ENCODE data around the gene PDLIM3.
"Not testable (repeated sequence)": the region's sequence is repeated elsewhere in the genome, so short reads cannot be mapped to it uniquely, and the experiment has no call there.

Gene PDLIM3

GRCh38 chr4:185565696-185566095 is 30.4 kb upstream of the PDLIM3 start:
- Mint-ChIP-seq H3K4me3 (no peak overlapping the region), H3K27ac (no peak overlapping the region), H3K27me3 (peaks cover 5% of the 10 kb centered on the region), H3K4me1 (ENCODE audit: low read depth) (no peaks in the 10 kb centered on the region), H3K36me3 (ENCODE audit: low read depth) (no peaks in the 10 kb centered on the region), H3K9me3 (peaks cover 4% of the 10 kb centered on the region)

DNA sequence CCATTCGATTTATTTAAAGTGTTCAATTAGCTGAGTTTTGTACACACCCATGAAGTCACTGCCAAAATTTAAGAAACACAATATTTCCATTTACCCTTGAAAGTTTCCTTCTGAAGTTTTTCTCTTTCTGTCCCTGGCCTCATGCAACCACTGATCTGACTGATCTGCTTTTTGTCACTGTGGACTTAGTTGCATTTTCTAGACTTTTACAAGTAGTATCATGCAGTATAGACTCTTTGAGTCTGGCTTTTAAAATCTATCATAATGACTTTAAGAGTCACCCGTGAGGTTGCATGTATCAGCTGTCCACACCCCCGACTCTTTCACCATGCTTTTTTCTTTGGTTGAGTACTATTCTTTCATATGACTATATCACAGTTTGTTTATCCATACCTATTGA is 29.0 kb upstream of the PDLIM3 start:
- H3K27ac Mint-ChIP-seq, result no peak overlapping the region
- H3K4me1 Mint-ChIP-seq (ENCODE audit: low read depth), result no peaks in the 10 kb centered on the region
- no peaks in the 10 kb centered on the region for H3K36me3 Mint-ChIP-seq (ENCODE audit: low read depth)
- H3K27me3 Mint-ChIP-seq, result peaks cover 7% of the 10 kb centered on the region
- peaks cover 4% of the 10 kb centered on the region for H3K9me3 Mint-ChIP-seq
- no peak overlapping the region for H3K4me3 Mint-ChIP-seq

- Mint-ChIP-seq H3K4me1 (ENCODE audit: low read depth) (no peaks in the 10 kb centered on the region), H3K27ac (no peak overlapping the region), H3K27me3 (peaks cover 24% of the 10 kb centered on the region), H3K4me3 (no peak overlapping the region), H3K9me3 (peaks cover 4% of the 10 kb centered on the region), H3K36me3 (ENCODE audit: low read depth) (no peaks in the 10 kb centered on the region)
Observed at GRCh38 chr4:185562531-185562930, 27.2 kb upstream of the PDLIM3 start.

GRCh38 chr4:185560316-185560715 is 25.0 kb upstream of the PDLIM3 start:
- H3K9me3 Mint-ChIP-seq, result peaks cover 4% of the 10 kb centered on the region
- no peak overlapping the region for H3K4me3 Mint-ChIP-seq
- peaks cover 43% of the 10 kb centered on the region for H3K27me3 Mint-ChIP-seq
- no peaks in the 10 kb centered on the region for H3K4me1 Mint-ChIP-seq (ENCODE audit: low read depth)
- no peak overlapping the region for H3K27ac Mint-ChIP-seq
- no peaks in the 10 kb centered on the region for H3K36me3 Mint-ChIP-seq (ENCODE audit: low read depth)

GRCh38 chr4:185559915-185560281 is 24.6 kb upstream of the PDLIM3 start:
- H3K4me3 Mint-ChIP-seq, result no peak overlapping the region
- no peak overlapping the region for H3K27ac Mint-ChIP-seq

GRCh38 chr4:185559251-185559914 is 24.1 kb upstream of the PDLIM3 start:
- not testable (repeated sequence) for H3K4me3 Mint-ChIP-seq; H3K27ac Mint-ChIP-seq; H3K9me3 Mint-ChIP-seq; H3K36me3 Mint-ChIP-seq (ENCODE audit: low read depth); H3K4me1 Mint-ChIP-seq (ENCODE audit: low read depth)
- H3K27me3 Mint-ChIP-seq, result peaks cover 44% of the 10 kb centered on the region

More at GRCh38 chr4:185559915-185560281, 24.6 kb upstream of the PDLIM3 start:
- H3K36me3 Mint-ChIP-seq (ENCODE audit: low read depth), result no peaks in the 10 kb centered on the region
- peaks cover 44% of the 10 kb centered on the region for H3K27me3 Mint-ChIP-seq
- peaks cover 4% of the 10 kb centered on the region for H3K9me3 Mint-ChIP-seq
- H3K4me1 Mint-ChIP-seq (ENCODE audit: low read depth), result no peaks in the 10 kb centered on the region

DNA sequence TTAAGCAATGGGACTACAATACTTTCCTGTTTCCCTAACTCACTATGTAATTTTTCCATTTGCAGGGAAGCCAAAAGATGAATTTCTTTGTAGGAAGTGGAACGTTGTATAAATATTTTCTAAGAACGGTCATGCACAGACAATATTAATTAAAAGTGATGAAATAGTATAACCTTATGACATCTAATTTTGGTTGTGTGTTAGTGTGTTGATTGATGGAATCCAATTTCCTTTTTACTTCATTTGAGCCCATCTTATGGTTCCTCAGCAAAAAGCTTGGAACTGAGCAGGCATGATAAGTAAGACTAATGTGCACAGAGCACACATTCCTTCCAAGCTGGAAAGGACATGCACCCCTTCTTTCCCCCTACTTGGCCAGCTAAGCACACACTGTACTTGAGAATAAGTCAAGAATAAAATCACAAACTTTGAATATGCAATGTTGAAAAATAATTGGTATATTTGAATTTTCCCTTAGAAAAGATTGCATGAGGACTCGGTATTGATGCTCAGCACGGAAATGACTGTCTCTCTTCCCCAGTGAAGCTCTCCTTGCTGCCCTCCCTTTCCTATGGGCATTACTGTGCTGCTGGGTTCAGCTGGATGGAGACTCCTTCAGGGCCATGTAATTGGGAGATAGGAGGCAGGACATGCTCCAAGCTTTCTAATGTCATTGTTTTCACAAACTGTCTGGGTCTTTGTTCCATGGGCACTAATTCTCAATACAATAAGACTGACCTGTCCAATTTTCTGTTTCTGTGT is 19.2 kb upstream of the PDLIM3 start:
- Mint-ChIP-seq H3K36me3 (ENCODE audit: low read depth) (no peaks in the 10 kb centered on the region), H3K4me3 (no peak overlapping the region), H3K4me1 (ENCODE audit: low read depth) (no peaks in the 10 kb centered on the region), H3K9me3 (no peaks in the 10 kb centered on the region), H3K27ac (no peak overlapping the region), H3K27me3 (peaks cover 43% of the 10 kb centered on the region)

GRCh38 chr4:185552254-185552653 is 16.9 kb upstream of the PDLIM3 start:
- Mint-ChIP-seq H3K9me3 (no peaks in the 10 kb centered on the region), H3K36me3 (ENCODE audit: low read depth) (no peaks in the 10 kb centered on the region), H3K27me3 (peaks cover 27% of the 10 kb centered on the region), H3K27ac (no peak overlapping the region), H3K4me3 (no peak overlapping the region), H3K4me1 (ENCODE audit: low read depth) (no peaks in the 10 kb centered on the region)

- H3K27ac Mint-ChIP-seq, result no peak overlapping the region
- H3K9me3 Mint-ChIP-seq, result no peaks in the 10 kb centered on the region
- no peaks in the 10 kb centered on the region for H3K36me3 Mint-ChIP-seq (ENCODE audit: low read depth)
- H3K4me3 Mint-ChIP-seq, result no peak overlapping the region
- H3K27me3 Mint-ChIP-seq, result peaks cover 15% of the 10 kb centered on the region
- no peaks in the 10 kb centered on the region for H3K4me1 Mint-ChIP-seq (ENCODE audit: low read depth)
Observed at GRCh38 chr4:185550933-185551332, 15.6 kb upstream of the PDLIM3 start.

- Mint-ChIP-seq H3K36me3 (ENCODE audit: low read depth) (no peaks in the 10 kb centered on the region), H3K27ac (no peak overlapping the region), H3K4me3 (no peak overlapping the region), H3K27me3 (peaks cover 8% of the 10 kb centered on the region), H3K4me1 (ENCODE audit: low read depth) (no peaks in the 10 kb centered on the region), H3K9me3 (no peaks in the 10 kb centered on the region)
Observed at GRCh38 chr4:185549095-185549639, 13.9 kb upstream of the PDLIM3 start.

- H3K36me3 Mint-ChIP-seq (ENCODE audit: low read depth), result no peaks in the 10 kb centered on the region
Observed at GRCh38 chr4:185548587-185548986, 13.3 kb upstream of the PDLIM3 start.

DNA sequence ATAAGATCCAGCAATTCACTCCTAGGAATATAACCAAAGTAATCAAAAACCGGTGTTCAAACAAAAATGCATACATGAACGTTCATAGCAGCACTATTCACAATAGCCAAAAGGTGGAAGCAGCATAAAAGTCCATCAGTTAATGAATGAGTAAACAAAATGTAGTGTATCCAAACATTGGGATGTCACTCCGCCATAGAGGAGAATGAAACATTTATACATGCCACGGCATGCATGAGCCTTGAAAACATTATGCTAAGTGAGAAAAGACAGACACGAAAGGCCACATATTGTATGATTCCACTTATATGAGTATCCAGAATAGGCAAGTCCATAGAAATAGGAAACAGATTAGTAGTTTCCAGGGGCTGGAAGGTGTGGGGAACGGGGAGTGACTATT is 11.0 kb upstream of the PDLIM3 start:
- no peaks in the 10 kb centered on the region for H3K36me3 Mint-ChIP-seq (ENCODE audit: low read depth)
- H3K4me3 Mint-ChIP-seq, result no peak overlapping the region
- H3K4me1 Mint-ChIP-seq (ENCODE audit: low read depth), result no peaks in the 10 kb centered on the region
- H3K27ac Mint-ChIP-seq, result no peak overlapping the region
- peaks cover 11% of the 10 kb centered on the region for H3K27me3 Mint-ChIP-seq
- no peaks in the 10 kb centered on the region for H3K9me3 Mint-ChIP-seq

More at GRCh38 chr4:185548587-185548986, 13.3 kb upstream of the PDLIM3 start:
- Mint-ChIP-seq H3K27ac (no peak overlapping the region), H3K4me3 (no peak overlapping the region), H3K27me3 (peaks cover 8% of the 10 kb centered on the region), H3K9me3 (no peaks in the 10 kb centered on the region), H3K4me1 (ENCODE audit: low read depth) (no peaks in the 10 kb centered on the region)

DNA sequence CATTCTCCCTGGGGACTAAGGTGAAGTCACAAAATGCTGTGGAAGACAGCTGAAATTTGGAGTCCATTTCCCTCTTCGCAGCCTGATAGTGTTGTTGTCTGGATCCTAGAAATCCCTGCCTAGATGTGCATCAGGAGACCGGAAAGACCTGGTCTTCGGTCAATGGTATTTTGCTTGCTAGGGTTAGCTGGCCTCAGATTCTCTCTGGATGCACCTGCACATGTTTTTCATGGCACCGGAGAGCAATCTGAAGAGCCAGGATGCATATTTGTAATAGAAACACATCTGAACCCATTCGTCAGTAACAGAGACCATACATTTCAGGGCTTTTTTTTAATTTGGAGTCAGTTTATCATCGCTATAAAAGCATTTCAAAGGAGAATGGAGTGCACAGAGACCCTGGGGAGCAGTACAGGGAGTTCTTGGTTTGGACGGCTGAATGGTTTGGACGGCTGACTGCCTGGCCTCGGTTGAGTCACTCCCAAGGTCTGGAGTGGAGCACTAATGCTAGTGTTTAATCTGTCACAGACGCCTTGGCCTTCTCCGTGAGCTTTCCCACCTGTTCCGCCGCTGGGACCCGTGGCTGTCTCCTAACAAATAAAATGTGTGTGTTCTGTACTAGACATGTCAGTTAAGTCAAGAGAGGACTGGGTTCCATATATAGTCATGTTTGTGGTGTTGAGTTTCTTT is 7.5 kb upstream of the PDLIM3 start:
- H3K4me1 Mint-ChIP-seq (ENCODE audit: low read depth), result no peaks in the 10 kb centered on the region
- no peaks in the 10 kb centered on the region for H3K9me3 Mint-ChIP-seq
- no peak overlapping the region for H3K4me3 Mint-ChIP-seq
- no peak overlapping the region for H3K27ac Mint-ChIP-seq
- no peaks in the 10 kb centered on the region for H3K36me3 Mint-ChIP-seq (ENCODE audit: low read depth)
- peaks cover 9% of the 10 kb centered on the region for H3K27me3 Mint-ChIP-seq

DNA sequence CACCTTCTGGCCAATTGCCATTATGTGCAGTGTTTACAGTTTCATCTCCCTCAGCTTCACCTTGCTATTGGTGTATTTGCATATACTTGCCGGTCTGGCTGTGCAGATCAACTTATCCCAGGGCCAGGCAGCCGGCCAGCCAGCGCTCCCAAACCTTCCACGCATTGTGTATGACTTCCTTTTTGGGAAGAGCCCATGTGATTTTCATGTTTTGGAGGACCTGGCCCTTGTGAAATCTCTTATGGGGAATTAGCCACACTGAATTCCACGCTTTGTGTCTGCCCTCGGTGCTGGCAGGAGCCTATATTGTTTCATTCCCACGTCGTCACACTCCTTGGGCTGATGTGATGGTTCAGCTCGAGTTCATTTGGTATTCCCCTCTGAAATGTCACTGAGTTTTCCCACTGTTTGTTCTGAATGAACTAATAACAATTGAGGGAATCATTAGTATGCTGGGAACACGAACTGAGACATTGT is 6.0 kb upstream of the PDLIM3 start:
- no peaks in the 10 kb centered on the region for H3K4me1 Mint-ChIP-seq (ENCODE audit: low read depth)
- H3K27me3 Mint-ChIP-seq, result peaks cover 15% of the 10 kb centered on the region
- H3K4me3 Mint-ChIP-seq, result no peak overlapping the region
- H3K36me3 Mint-ChIP-seq (ENCODE audit: low read depth), result no peaks in the 10 kb centered on the region
- no peaks in the 10 kb centered on the region for H3K9me3 Mint-ChIP-seq
- H3K27ac Mint-ChIP-seq, result no peak overlapping the region
